HEK293 (cell line): ENCODE results near the gene CD1D.
A peak's percentile ranks its signal among the peaks of the same experiment; 100 is the strongest.
"Not testable (repeated sequence)": the region's sequence is repeated elsewhere in the genome, so short reads cannot be mapped to it uniquely, and the experiment has no call there.

ENCODE experiments used
- CTCF ChIA-PET: fragments of 350-600 bp; formaldehyde crosslinking; extraction: SDS; loops from one replicate; lab custom pipeline; 2021; ENCODE audit warnings: antibody characterized with exemption; lab: Yijun Ruan, JAX
- POLR2A ChIA-PET: fragments of 300-600 bp; formaldehyde crosslinking; extraction: SDS; loops from one replicate; lab custom pipeline; 2020; ENCODE audit warnings: antibody characterized with exemption, inconsistent platforms; lab: Yijun Ruan, JAX
- H3K27ac ChIP-seq: fragments of 200-500 bp; sonication (Bioruptor generic); 2 replicates; pipeline ENCODE4 v1.5.1; 2014; ENCODE audit warnings: low read depth, low read length, control low read depth, inconsistent platforms; ENCODE audit errors: extremely low read depth
- H3K36me3 ChIP-seq, 2 experiments: fragments of 200-500 bp in 1 of 2; sonication (Bioruptor generic) in 1 of 2; 1 replicate in 1 of 2; 2 replicates in 1 of 2; pipeline ENCODE4 v1.5.1; 2014 to 2017; ENCODE audit warnings: inconsistent platforms in 2 of 2, low read length in 2 of 2; ENCODE audit not compliant: control insufficient read depth in 2 of 2, insufficient read depth in 1 of 2
- H3K4me1 ChIP-seq: fragments of 200-500 bp; sonication (Bioruptor generic); 2 replicates; pipeline ENCODE4 v1.5.1; 2014; ENCODE audit warnings: mild to moderate bottlenecking, low read length, inconsistent platforms; ENCODE audit not compliant: control insufficient read depth, insufficient read depth
- H3K4me3 ChIP-seq: 2 replicates; pipeline ENCODE4 v1.5.1; 2011; ENCODE audit warnings: low read depth, mild to moderate bottlenecking, control low read depth, low read length, moderate library complexity
- H3K9me3 ChIP-seq: fragments of 200-500 bp; sonication (Bioruptor generic); 2 replicates; pipeline ENCODE4 v1.5.1; 2014; ENCODE audit warnings: low read depth, low read length, inconsistent platforms; ENCODE audit not compliant: control insufficient read depth, insufficient read depth
- FEZF1 ChIP-seq: fragments of 450-650 bp; formaldehyde crosslinking; IDR thresholded peaks from 2 replicates; pipeline ENCODE4 v1.5.1; 2016; ENCODE audit warnings: missing biosample characterization, missing genetic modification characterization
- GLIS1 ChIP-seq: fragments of 450-650 bp; formaldehyde crosslinking; IDR thresholded peaks from 2 replicates; pipeline ENCODE4 v1.5.1; 2016; ENCODE audit warnings: missing biosample characterization, missing genetic modification characterization
- HOXD13 ChIP-seq: sonication (generic); formaldehyde crosslinking; IDR thresholded peaks from 2 replicates; pipeline ENCODE4 v1.8.0; 2022; ENCODE audit warnings: missing genetic modification reagents, borderline replicate concordance
- INSM2 ChIP-seq: fragments of 450-650 bp; formaldehyde crosslinking; IDR thresholded peaks from 2 replicates; pipeline ENCODE4 v1.5.1; 2016; ENCODE audit warnings: missing biosample characterization, missing genetic modification characterization
- PATZ1 ChIP-seq: fragments of 450-650 bp; formaldehyde crosslinking; IDR thresholded peaks from 2 replicates; pipeline ENCODE4 v1.5.1; 2016; ENCODE audit warnings: missing biosample characterization, missing genetic modification characterization
- PRDM4 ChIP-seq: fragments of 450-650 bp; formaldehyde crosslinking; IDR thresholded peaks from 2 replicates; pipeline ENCODE4 v1.5.1; 2017; ENCODE audit warnings: missing biosample characterization, missing genetic modification characterization
- SCRT1 ChIP-seq: fragments of 450-650 bp; formaldehyde crosslinking; IDR thresholded peaks from 2 replicates; pipeline ENCODE4 v1.5.1; 2016; ENCODE audit warnings: missing biosample characterization, missing genetic modification characterization, borderline replicate concordance
- SETDB1 ChIP-seq: IDR thresholded peaks from one replicate; pipeline ENCODE4 v1.6.1; 2017; ENCODE audit warnings: mild to moderate bottlenecking, low read length, moderate library complexity, mixed read lengths; ENCODE audit not compliant: insufficient read length
- ZBTB44 ChIP-seq: fragments of 450-650 bp; IDR thresholded peaks from 2 replicates; pipeline ENCODE4 v1.5.1; 2018; ENCODE audit warnings: missing biosample characterization, mild to moderate bottlenecking, missing genetic modification characterization
- ZNF16 ChIP-seq: fragments of 450-650 bp; formaldehyde crosslinking; IDR thresholded peaks from 2 replicates; pipeline ENCODE4 v1.5.1; 2016; ENCODE audit warnings: low read depth, missing biosample characterization, missing genetic modification characterization
- ZNF221 ChIP-seq: fragments of 450-650 bp; formaldehyde crosslinking; IDR thresholded peaks from 2 replicates; pipeline ENCODE4 v1.5.1; 2017; ENCODE audit warnings: missing biosample characterization, missing genetic modification characterization, borderline replicate concordance
- ZNF362 ChIP-seq: fragments of 450-650 bp; formaldehyde crosslinking; IDR thresholded peaks from 2 replicates; pipeline ENCODE4 v1.5.1; 2016; ENCODE audit warnings: missing biosample characterization, missing genetic modification characterization
- ZNF433 ChIP-seq: fragments of 450-650 bp; formaldehyde crosslinking; IDR thresholded peaks from 2 replicates; pipeline ENCODE4 v1.5.1; 2016; ENCODE audit warnings: missing biosample characterization, missing genetic modification characterization, low read depth
- ZNF558 ChIP-seq: fragments of 450-650 bp; formaldehyde crosslinking; IDR thresholded peaks from 2 replicates; pipeline ENCODE4 v1.5.1; 2016; ENCODE audit warnings: missing biosample characterization, missing genetic modification characterization
- ZNF585B ChIP-seq: fragments of 450-650 bp; formaldehyde crosslinking; IDR thresholded peaks from 2 replicates; pipeline ENCODE4 v1.5.1; 2016; ENCODE audit warnings: missing biosample characterization, missing genetic modification characterization
- ZNF629 ChIP-seq: fragments of 450-650 bp; formaldehyde crosslinking; IDR thresholded peaks from 2 replicates; pipeline ENCODE4 v1.5.1; 2017; ENCODE audit warnings: missing biosample characterization, missing genetic modification characterization
- ZNF747 ChIP-seq: fragments of 450-650 bp; formaldehyde crosslinking; IDR thresholded peaks from 2 replicates; pipeline ENCODE4 v1.5.1; 2016; ENCODE audit warnings: missing biosample characterization, missing genetic modification characterization
- ZNF777 ChIP-seq: fragments of 450-650 bp; formaldehyde crosslinking; IDR thresholded peaks from 2 replicates; pipeline ENCODE4 v1.5.1; 2017; ENCODE audit warnings: missing biosample characterization, missing genetic modification characterization, borderline replicate concordance
- ZNF792 ChIP-seq: fragments of 450-650 bp; formaldehyde crosslinking; IDR thresholded peaks from 2 replicates; pipeline ENCODE4 v1.5.1; 2016; ENCODE audit warnings: missing biosample characterization, missing genetic modification characterization
- ZSCAN30 ChIP-seq: fragments of 450-650 bp; IDR thresholded peaks from 2 replicates; pipeline ENCODE4 v1.5.1; 2018; ENCODE audit warnings: missing biosample characterization, mild to moderate bottlenecking, missing genetic modification characterization, moderate library complexity
- ZSCAN5A ChIP-seq: fragments of 450-650 bp; formaldehyde crosslinking; IDR thresholded peaks from 2 replicates; pipeline ENCODE4 v1.5.1; 2016; ENCODE audit warnings: missing biosample characterization, missing genetic modification characterization

CD1D gene

GRCh38 chr1:158212320-158212719 is 31.6 kb downstream of the CD1D start (continued):
- no peak for TF ChIP-seq PATZ1 (tag by site-specific recombination)
- TF ChIP-seq GLIS1 (tag by site-specific recombination) = no peak
- TF ChIP-seq ZNF777 (tag by site-specific recombination) = no peak
- TF ChIP-seq INSM2 = no peak
- TF ChIP-seq ZNF221 (tag by site-specific recombination) = no peak
- TF ChIP-seq SCRT1 (tag by site-specific recombination) = no peak
- TF ChIP-seq ZNF362 (tag by site-specific recombination) = no peak
- no peak for TF ChIP-seq ZSCAN30 (tag by site-specific recombination)
- no peak for TF ChIP-seq ZNF629 (tag by site-specific recombination)
- no peak for TF ChIP-seq ZNF792 (tag by site-specific recombination)
- no peak for TF ChIP-seq ZNF16 (tag by site-specific recombination)
- no peak for TF ChIP-seq ZNF433 (tag by site-specific recombination)

- H3K4me3 ChIP-seq, H3K9me3 ChIP-seq, POLR2A ChIA-PET, H3K36me3 ChIP-seq, H3K27ac ChIP-seq, CTCF ChIA-PET, H3K4me1 ChIP-seq: not testable (repeated sequence)
- TF ChIP-seq SETDB1 (peak; percentile 44), ZNF585B (tag by site-specific recombination) (peak; percentile 90)
These were observed 42.8 kb downstream of the CD1D start for GRCh38 chr1:158223445-158223844.

GRCh38 chr1:158227904-158228623 is 47.4 kb downstream of the CD1D start:
- POLR2A ChIA-PET = no interaction called here
- Histone ChIP-seq H3K9me3 (no peaks in the 10 kb centered on the region), H3K4me3 (no peak overlapping the region), H3K36me3 (no peaks in the 10 kb centered on the region), H3K27ac (no peak overlapping the region), H3K4me1 (no peaks in the 10 kb centered on the region)
- CTCF ChIA-PET = interaction anchor here (0.6 kb wide), 1 partner anchor 258 kb away, joined by 4 read pairs; no protein-coding TSS in a partner anchor
- no peak for TF ChIP-seq PRDM4 (tag by site-specific recombination)
- no peak for TF ChIP-seq ZSCAN5A
- no peak for TF ChIP-seq FEZF1
- TF ChIP-seq ZNF558 (tag by site-specific recombination) = no peak
- no peak for TF ChIP-seq ZNF747 (tag by site-specific recombination)
- TF ChIP-seq ZBTB44 (tag by site-specific recombination) = no peak
- TF ChIP-seq HOXD13 = no peak
